Measurements from ENCODE around the gene CD8B2.
A peak's percentile ranks its signal among the peaks of the same experiment; 100 is the strongest.
"Not testable (repeated sequence)": the region's sequence is repeated elsewhere in the genome, so short reads cannot be mapped to it uniquely, and the experiment has no call there.

The CD8B2 gene

DNA sequence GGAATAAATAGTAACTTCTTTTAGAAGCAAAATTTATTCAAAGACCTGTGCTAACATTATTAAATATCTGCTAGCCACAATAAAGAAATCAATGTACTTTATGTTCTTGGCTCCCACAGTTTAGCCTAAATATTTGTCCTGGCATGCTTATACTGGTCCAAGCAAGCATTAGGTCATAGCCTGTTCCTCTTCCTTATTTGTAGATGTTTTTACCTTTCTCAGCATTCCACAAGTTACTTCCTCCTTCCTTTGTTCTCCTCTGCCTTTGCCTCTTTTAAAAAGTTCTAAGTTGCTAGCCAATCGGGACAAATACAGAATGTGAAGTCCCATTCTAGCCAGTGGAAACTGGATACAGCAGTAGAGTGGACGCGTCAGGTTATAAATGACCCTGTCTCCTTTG, 72.6 kb downstream of the CD8B2 start:
- H3K27ac Mint-ChIP-seq, H3K4me3 Mint-ChIP-seq, H3K27me3 Mint-ChIP-seq, H3K36me3 Mint-ChIP-seq, H3K9me3 Mint-ChIP-seq: not testable (repeated sequence)
- H3K4me1 Mint-ChIP-seq, result peaks cover 21% of the 10 kb centered on the region

DNA sequence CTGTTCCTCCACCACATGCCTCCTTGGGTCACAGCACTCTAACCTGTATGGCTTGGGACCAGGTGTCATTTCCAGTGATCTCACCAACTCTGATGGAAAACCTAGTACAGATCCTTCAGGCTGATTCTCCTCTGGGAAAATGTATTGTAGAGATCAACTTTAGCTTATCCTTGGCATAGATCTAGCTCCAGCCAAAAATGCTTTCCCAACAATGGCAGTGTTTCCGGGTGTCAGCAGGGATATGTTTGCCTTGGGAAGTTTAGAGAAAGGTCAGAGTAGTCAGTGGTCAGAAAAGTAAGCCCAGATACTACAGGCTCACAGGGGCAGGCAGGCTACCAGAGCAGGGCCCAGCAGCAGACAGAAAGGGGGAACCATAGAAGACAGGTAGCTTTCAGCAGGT, 73.6 kb downstream of the CD8B2 start:
- H3K27ac Mint-ChIP-seq, result no peak overlapping the region
- no peaks in the 10 kb centered on the region for H3K36me3 Mint-ChIP-seq
- H3K27me3 Mint-ChIP-seq, result no peaks in the 10 kb centered on the region
- H3K4me1 Mint-ChIP-seq, result peaks cover 30% of the 10 kb centered on the region
- no peaks in the 10 kb centered on the region for H3K9me3 Mint-ChIP-seq
- no peak overlapping the region for H3K4me3 Mint-ChIP-seq

DNA sequence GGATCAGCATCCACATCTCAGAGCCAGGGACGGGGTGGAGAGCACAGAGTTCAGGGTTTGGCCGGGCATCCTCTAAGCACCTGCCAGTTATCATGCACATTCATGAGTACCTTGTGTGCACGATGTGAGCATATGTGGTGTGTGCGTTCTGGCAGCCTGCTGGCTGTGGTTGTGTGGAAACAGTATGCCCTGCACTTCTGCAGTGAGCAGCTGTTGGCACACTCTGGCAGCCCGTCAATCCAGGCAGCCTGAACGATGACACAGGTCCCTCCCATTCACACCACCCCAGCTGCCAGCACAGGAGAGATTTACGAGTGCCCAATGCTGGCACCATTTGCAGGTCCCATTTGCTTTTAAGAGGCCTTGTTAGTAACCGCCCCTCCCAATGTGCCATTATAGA, 74.2 kb downstream of the CD8B2 start:
- H3K4me1 Mint-ChIP-seq, result peaks cover 35% of the 10 kb centered on the region
- H3K9me3 Mint-ChIP-seq, result no peaks in the 10 kb centered on the region
- H3K36me3 Mint-ChIP-seq, result no peaks in the 10 kb centered on the region
- no peak overlapping the region for H3K27ac Mint-ChIP-seq
- H3K4me3 Mint-ChIP-seq, result no peak overlapping the region
- no peaks in the 10 kb centered on the region for H3K27me3 Mint-ChIP-seq

DNA sequence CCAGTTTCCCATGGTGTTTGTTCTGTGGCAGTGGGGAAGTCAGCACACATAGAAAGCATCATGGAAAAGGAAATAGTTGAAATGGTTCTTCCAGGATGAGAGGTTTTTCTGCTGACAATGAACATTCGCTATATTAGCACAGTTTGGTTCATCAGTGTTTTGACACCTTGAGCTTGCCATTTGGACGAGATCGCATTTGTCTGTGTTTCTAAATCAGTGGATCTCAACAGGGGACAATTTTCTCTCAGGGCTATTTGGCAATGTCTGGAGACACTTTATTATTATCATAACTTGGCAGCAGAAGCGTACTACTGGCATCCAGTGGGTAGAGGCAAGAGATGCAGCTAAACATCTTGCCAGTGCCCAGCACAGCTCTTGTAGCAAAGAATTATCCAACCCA, 74.6 kb downstream of the CD8B2 start:
- Mint-ChIP-seq H3K4me3 (no peak overlapping the region), H3K4me1 (peaks cover 36% of the 10 kb centered on the region), H3K27me3 (no peaks in the 10 kb centered on the region), H3K27ac (no peak overlapping the region), H3K9me3 (no peaks in the 10 kb centered on the region), H3K36me3 (no peaks in the 10 kb centered on the region)

DNA sequence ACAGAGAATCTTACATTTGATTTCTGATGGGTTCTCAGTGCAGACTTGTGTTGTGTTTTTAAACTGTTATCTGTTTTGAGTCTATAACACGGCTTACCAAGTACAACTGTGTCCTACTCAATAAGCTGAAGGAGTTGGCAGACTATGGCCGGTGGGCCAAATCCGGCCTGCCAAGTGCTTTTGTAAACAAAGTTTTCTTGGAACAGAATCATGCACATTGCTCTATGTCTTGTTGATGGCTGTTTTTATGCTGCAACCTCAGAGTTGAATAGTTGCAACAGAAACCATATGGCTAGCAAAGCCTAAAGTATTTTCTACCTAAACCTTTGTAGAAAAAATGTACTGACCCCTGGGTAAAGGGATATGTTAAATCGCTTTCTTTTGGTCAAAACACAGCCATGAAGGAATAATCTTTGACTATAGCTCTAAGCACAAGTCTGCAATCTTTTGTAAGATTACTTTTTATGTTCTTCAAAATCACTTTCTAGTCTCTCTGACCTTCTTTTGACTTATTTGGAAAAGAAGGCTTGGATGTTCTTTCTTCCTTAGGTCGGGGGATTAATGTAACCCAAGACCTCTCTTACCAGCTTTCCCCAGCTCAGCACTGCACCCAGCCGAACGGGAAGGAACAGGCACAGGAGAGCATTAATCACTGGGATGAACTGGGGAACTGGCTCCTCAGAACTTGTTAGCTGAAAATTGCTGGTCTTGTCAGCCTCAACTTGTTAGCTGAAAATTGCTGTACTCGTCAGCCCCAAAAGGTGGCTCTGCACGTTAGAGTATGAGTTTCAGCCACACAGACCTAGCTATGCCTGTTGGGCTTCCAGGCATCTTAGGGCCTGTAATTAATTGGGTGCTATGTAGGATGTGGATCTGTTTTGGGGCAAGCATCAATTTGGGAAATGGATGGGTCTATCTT, 75.4 kb downstream of the CD8B2 start:
- Mint-ChIP-seq H3K9me3 (no peaks in the 10 kb centered on the region), H3K4me3 (no peak overlapping the region)

DNA sequence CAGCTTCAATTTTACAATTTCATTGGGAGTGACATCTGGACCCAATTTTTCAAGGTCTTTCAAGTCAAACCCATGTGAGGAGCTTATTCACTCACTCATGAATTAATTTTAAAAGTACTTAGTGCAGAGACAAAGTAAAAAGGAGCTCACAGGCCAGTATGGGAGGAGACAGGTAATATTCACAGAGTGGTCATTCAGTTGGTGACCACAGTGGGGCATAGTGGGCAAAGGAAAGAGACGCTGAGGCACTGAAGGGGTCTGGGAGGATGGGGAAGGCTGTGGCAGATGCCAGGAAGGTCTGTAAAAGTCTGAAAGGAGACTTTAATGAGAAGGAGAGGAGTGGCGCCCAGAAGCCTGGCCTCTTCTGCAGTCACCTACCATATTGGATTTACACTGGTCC, 76.0 kb downstream of the CD8B2 start:
- H3K4me1 Mint-ChIP-seq, result peaks cover 42% of the 10 kb centered on the region
- no peaks in the 10 kb centered on the region for H3K36me3 Mint-ChIP-seq
- H3K27me3 Mint-ChIP-seq, result no peaks in the 10 kb centered on the region
- no peak overlapping the region for H3K27ac Mint-ChIP-seq
- no peaks in the 10 kb centered on the region for H3K9me3 Mint-ChIP-seq
- H3K4me3 Mint-ChIP-seq, result no peak overlapping the region

More for the DNA sequence above, 75.4 kb downstream of the CD8B2 start:
- Mint-ChIP-seq H3K4me1 (peaks cover 42% of the 10 kb centered on the region), H3K36me3 (no peaks in the 10 kb centered on the region), H3K27me3 (no peaks in the 10 kb centered on the region), H3K27ac (no peak overlapping the region)

DNA sequence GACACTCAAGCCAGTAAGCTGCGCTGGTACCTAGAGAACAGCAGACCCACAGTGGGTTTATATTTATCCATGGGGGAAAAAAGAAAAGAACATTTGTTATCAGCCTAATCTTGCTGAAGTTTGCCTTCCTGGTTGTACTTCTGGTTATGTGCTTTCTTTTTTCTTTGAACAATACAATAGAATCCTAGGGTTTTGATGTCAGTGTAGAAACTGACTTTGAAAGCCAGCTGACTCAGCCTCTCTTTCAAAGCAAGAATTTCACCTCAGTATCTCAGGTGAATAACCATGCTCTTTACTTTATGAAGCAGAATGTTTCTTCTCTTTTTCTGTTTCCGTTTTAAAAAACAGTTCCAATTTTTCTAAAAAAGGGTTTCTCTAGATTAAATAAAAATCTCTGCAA, 78.4 kb downstream of the CD8B2 start:
- Mint-ChIP-seq H3K9me3 (no peaks in the 10 kb centered on the region), H3K4me3 (no peak overlapping the region), H3K27ac (peak overlapping the region; percentile 20), H3K36me3 (no peaks in the 10 kb centered on the region), H3K4me1 (peaks cover 42% of the 10 kb centered on the region), H3K27me3 (peaks cover 2% of the 10 kb centered on the region)

DNA sequence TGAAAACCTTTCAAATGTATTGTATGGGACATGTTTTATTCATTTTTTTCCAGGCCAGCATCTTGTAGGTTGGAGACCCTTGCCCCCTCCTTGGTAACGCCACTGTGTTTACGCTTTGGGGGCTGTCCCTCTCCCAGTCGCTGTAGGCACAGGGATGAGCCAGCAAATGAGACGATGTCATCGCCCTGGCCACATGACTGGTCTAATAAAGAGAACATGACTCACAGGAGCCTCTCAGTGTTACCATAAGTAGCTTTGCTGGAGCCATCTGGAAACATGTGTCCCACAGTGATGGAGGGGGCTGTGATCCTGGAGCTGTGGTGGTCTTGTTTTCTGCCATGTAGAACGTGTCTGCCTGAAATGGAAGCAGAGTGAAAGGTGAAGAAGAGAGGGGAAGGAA, 78.9 kb downstream of the CD8B2 start:
- peaks cover 42% of the 10 kb centered on the region for H3K4me1 Mint-ChIP-seq
- H3K27ac Mint-ChIP-seq, result peak overlapping the region; percentile 20
- no peak overlapping the region for H3K4me3 Mint-ChIP-seq

DNA sequence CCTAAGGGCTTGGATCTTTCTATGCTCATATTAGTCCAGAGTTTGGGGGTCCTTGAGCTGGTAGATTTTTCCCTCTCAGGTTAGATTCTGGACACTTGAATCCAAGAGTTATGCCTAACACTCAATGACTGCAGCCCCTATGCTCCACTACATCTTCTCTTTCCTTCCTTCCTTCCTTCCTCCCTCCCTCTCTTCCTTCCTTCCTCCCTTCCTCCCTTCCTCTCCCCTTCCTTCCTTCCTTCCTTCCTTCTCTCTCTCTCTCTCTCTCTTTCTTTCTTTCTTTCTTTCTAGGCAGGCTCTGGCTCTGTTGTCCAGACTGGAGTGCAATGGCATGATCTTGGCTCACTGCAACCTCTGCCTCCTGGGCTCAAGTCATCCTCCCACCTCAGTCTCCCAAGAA, 79.3 kb downstream of the CD8B2 start:
- not testable (repeated sequence) for H3K9me3 Mint-ChIP-seq, H3K27me3 Mint-ChIP-seq, H3K36me3 Mint-ChIP-seq, H3K4me3 Mint-ChIP-seq
- Mint-ChIP-seq H3K27ac (peak overlapping the region; percentile 20), H3K4me1 (peaks cover 42% of the 10 kb centered on the region)

More for the DNA sequence above, 78.9 kb downstream of the CD8B2 start:
- peaks cover 2% of the 10 kb centered on the region for H3K27me3 Mint-ChIP-seq
- H3K9me3 Mint-ChIP-seq, result no peaks in the 10 kb centered on the region
- no peaks in the 10 kb centered on the region for H3K36me3 Mint-ChIP-seq

DNA sequence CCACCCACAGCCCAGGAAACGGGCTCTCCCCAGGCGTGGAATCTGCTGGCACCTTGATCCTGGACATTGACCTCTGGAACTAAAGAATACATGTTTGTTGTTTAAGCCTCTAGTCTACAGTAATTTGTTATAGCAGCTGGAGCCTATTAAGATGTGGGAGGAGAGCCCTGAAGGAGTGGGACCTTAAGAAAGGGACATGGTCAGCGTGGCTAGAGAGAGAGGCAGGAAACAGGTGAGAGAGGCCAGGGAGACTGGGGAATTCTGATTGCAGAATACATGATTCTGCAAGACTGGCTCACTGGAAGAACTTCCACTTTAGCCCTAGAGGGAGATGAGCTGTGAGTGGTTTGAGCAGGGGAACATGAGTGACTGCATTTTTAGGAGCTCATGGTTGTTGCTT, 83.2 kb downstream of the CD8B2 start:
- Mint-ChIP-seq H3K36me3 (no peaks in the 10 kb centered on the region), H3K9me3 (no peaks in the 10 kb centered on the region), H3K27me3 (peaks cover 2% of the 10 kb centered on the region), H3K27ac (no peak overlapping the region), H3K4me1 (peaks cover 17% of the 10 kb centered on the region), H3K4me3 (no peak overlapping the region)
